ENCODE measurements around the gene EPB41L2.

The EPB41L2 gene

GRCh38 chr6:131054392-131055250, 8.4 kb downstream of the EPB41L2 start:
- peaks cover 8 to 35% of the 10 kb centered on the region in 2 donors for H3K4me1 Mint-ChIP-seq
- H3K27me3 Mint-ChIP-seq = no peaks in the 10 kb centered on the region
- no peak for DNase-seq
- H3K27ac Mint-ChIP-seq = no peak overlapping the region
- peaks cover 20 to 22% of the 10 kb centered on the region in 2 donors for H3K9me3 Mint-ChIP-seq
- ATAC-seq (replicated peaks) = no peak
- no peak overlapping the region for H3K4me3 Mint-ChIP-seq
- H3K36me3 Mint-ChIP-seq = peaks cover 40 to 48% of the 10 kb centered on the region in 2 donors

GRCh38 chr6:131053546-131054240, 9.4 kb downstream of the EPB41L2 start:
- peaks cover 8 to 30% of the 10 kb centered on the region in 2 donors for H3K4me1 Mint-ChIP-seq
- ATAC-seq (replicated peaks) = no peak

GRCh38 chr6:131052181-131052580, 10.9 kb downstream of the EPB41L2 start:
- Mint-ChIP-seq H3K36me3 (peaks cover 41 to 48% of the 10 kb centered on the region in 2 donors), H3K27ac (peak overlapping the region; percentile 63), H3K27me3 (no peaks in the 10 kb centered on the region), H3K9me3 (peaks cover 21 to 22% of the 10 kb centered on the region in 2 donors), H3K4me1 (peaks cover 7 to 20% of the 10 kb centered on the region in 2 donors), H3K4me3 (no peak overlapping the region)
- no peak for ATAC-seq (replicated peaks)
- DNase-seq = no peak

More at GRCh38 chr6:131053546-131054240, 9.4 kb downstream of the EPB41L2 start:
- H3K9me3 Mint-ChIP-seq = peaks cover 20 to 22% of the 10 kb centered on the region in 2 donors
- H3K27ac Mint-ChIP-seq = no peak overlapping the region
- H3K4me3 Mint-ChIP-seq = no peak overlapping the region
- peaks cover 40 to 53% of the 10 kb centered on the region in 2 donors for H3K36me3 Mint-ChIP-seq
- H3K27me3 Mint-ChIP-seq = no peaks in the 10 kb centered on the region
- no peak for DNase-seq

GRCh38 chr6:131051341-131051740, 11.7 kb downstream of the EPB41L2 start:
- no peak overlapping the region for H3K27ac Mint-ChIP-seq
- H3K36me3 Mint-ChIP-seq = peaks cover 33 to 40% of the 10 kb centered on the region in 2 donors

GRCh38 chr6:131049608-131050007, 13.4 kb downstream of the EPB41L2 start:
- no peak for DNase-seq
- peaks cover 32 to 41% of the 10 kb centered on the region in 2 donors for H3K36me3 Mint-ChIP-seq
- no peak for ATAC-seq (replicated peaks)

More at GRCh38 chr6:131051341-131051740, 11.7 kb downstream of the EPB41L2 start:
- Mint-ChIP-seq H3K27me3 (no peaks in the 10 kb centered on the region), H3K4me3 (no peak overlapping the region), H3K9me3 (peaks cover 14 to 18% of the 10 kb centered on the region in 2 donors), H3K4me1 (peaks cover 3 to 15% of the 10 kb centered on the region in 2 donors)
- DNase-seq (no peak), ATAC-seq (replicated peaks) (no peak)

GRCh38 chr6:131048933-131049515, 14.0 kb downstream of the EPB41L2 start:
- Mint-ChIP-seq H3K36me3 (peaks cover 26 to 35% of the 10 kb centered on the region in 2 donors), H3K27ac (no peak overlapping the region), H3K4me1 (peaks cover 7 to 15% of the 10 kb centered on the region in 2 donors), H3K4me3 (no peak overlapping the region), H3K27me3 (no peaks in the 10 kb centered on the region), H3K9me3 (peaks cover 6 to 11% of the 10 kb centered on the region in 2 donors)
- no peak for ATAC-seq (replicated peaks)
- DNase-seq = no peak

More at GRCh38 chr6:131049608-131050007, 13.4 kb downstream of the EPB41L2 start:
- Mint-ChIP-seq H3K4me1 (peaks cover 7 to 15% of the 10 kb centered on the region in 2 donors), H3K27me3 (no peaks in the 10 kb centered on the region), H3K4me3 (no peak overlapping the region), H3K27ac (no peak overlapping the region), H3K9me3 (peaks cover 12 to 17% of the 10 kb centered on the region in 2 donors)

GRCh38 chr6:131048459-131048858, 14.6 kb downstream of the EPB41L2 start:
- Mint-ChIP-seq H3K4me3 (no peak overlapping the region), H3K36me3 (peaks cover 24 to 31% of the 10 kb centered on the region in 2 donors), H3K4me1 (peaks cover 7 to 15% of the 10 kb centered on the region in 2 donors)

GRCh38 chr6:131045139-131045538, 17.9 kb downstream of the EPB41L2 start:
- Mint-ChIP-seq H3K9me3 (peaks cover 0 to 2% of the 10 kb centered on the region in 2 donors), H3K27ac (no peak overlapping the region), H3K4me3 (no peak overlapping the region), H3K36me3 (peaks cover 9 to 19% of the 10 kb centered on the region in 2 donors), H3K27me3 (no peaks in the 10 kb centered on the region), H3K4me1 (peaks cover 10 to 13% of the 10 kb centered on the region in 2 donors)
- no peak for ATAC-seq (replicated peaks)
- no peak for DNase-seq

More at GRCh38 chr6:131048459-131048858, 14.6 kb downstream of the EPB41L2 start:
- Mint-ChIP-seq H3K27me3 (no peaks in the 10 kb centered on the region), H3K27ac (no peak overlapping the region), H3K9me3 (peaks cover 3 to 8% of the 10 kb centered on the region in 2 donors)
- DNase-seq = no peak
- no peak for ATAC-seq (replicated peaks)

GRCh38 chr6:131043902-131044447, 19.1 kb downstream of the EPB41L2 start:
- H3K4me3 Mint-ChIP-seq = no peak overlapping the region
- no peak overlapping the region for H3K27ac Mint-ChIP-seq
- H3K36me3 Mint-ChIP-seq = peaks cover 5 to 15% of the 10 kb centered on the region in 2 donors
- H3K27me3 Mint-ChIP-seq = no peaks in the 10 kb centered on the region
- peaks cover 0 to 2% of the 10 kb centered on the region in 2 donors for H3K9me3 Mint-ChIP-seq
- H3K4me1 Mint-ChIP-seq = peaks cover 10% of the 10 kb centered on the region in 2 donors
- no peak for ATAC-seq (replicated peaks)
- DNase-seq = no peak

GRCh38 chr6:131042664-131043063, 20.4 kb downstream of the EPB41L2 start:
- DNase-seq (no peak), ATAC-seq (replicated peaks) (no peak)
- Mint-ChIP-seq H3K27ac (no peak overlapping the region), H3K27me3 (no peaks in the 10 kb centered on the region), H3K4me1 (peaks cover 10% of the 10 kb centered on the region in 2 donors), H3K4me3 (no peak overlapping the region), H3K36me3 (peaks cover 3 to 11% of the 10 kb centered on the region in 2 donors), H3K9me3 (no peaks in the 10 kb centered on the region)

GRCh38 chr6:131041814-131042213, 21.2 kb downstream of the EPB41L2 start:
- no peak overlapping the region for H3K27ac Mint-ChIP-seq
- H3K36me3 Mint-ChIP-seq = peaks cover 3 to 11% of the 10 kb centered on the region in 2 donors
- H3K4me3 Mint-ChIP-seq = no peak overlapping the region
- no peaks in the 10 kb centered on the region for H3K9me3 Mint-ChIP-seq
- DNase-seq (no peak), ATAC-seq (replicated peaks) (no peak)
- H3K27me3 Mint-ChIP-seq = no peaks in the 10 kb centered on the region
- peaks cover 10 to 11% of the 10 kb centered on the region in 2 donors for H3K4me1 Mint-ChIP-seq

- H3K4me1 Mint-ChIP-seq = peaks cover 10 to 20% of the 10 kb centered on the region in 2 donors
- no peaks in the 10 kb centered on the region for H3K9me3 Mint-ChIP-seq
- ATAC-seq (replicated peaks) (no peak), DNase-seq (no peak)
- H3K27ac Mint-ChIP-seq = no peak overlapping the region
- peaks cover 8 to 14% of the 10 kb centered on the region in 2 donors for H3K36me3 Mint-ChIP-seq
- no peak overlapping the region for H3K4me3 Mint-ChIP-seq
- H3K27me3 Mint-ChIP-seq = no peaks in the 10 kb centered on the region
These were observed 22.2 kb downstream of the EPB41L2 start for GRCh38 chr6:131040866-131041265.

- Mint-ChIP-seq H3K9me3 (no peaks in the 10 kb centered on the region), H3K4me3 (no peak overlapping the region), H3K4me1 (peaks cover 10 to 35% of the 10 kb centered on the region in 2 donors), H3K27me3 (no peaks in the 10 kb centered on the region), H3K27ac (no peak overlapping the region), H3K36me3 (peaks cover 4 to 16% of the 10 kb centered on the region in 2 donors)
- DNase-seq = no peak
- ATAC-seq (replicated peaks) = no peak
These were observed 23.7 kb downstream of the EPB41L2 start for GRCh38 chr6:131039345-131039680.

All from stimulated activated naive B cell treated with anti-CD40 and anti-IgM and Interleukin-4, amounts not matched to agents 10 μg/mL and 1 μg/mL and 100 μg/mL, for 72 hours (primary cell).